ENCODE measurements around the gene KANK4. TPM values are rescaled to one million over a fixed set of nuclear protein-coding genes. Genes with fewer than 3 reads are reported as not detected.

The KANK4 gene
- total RNA-seq, 4 donors from 2014 or later = 28.5 to 48.2 (median 45.7) TPM

GRCh38 chr1:62315387-62315786 is 3.8 kb downstream of the KANK4 start:
- Histone ChIP-seq H3K27me3 (no peaks in the 10 kb centered on the region), H3K9me3 (no peaks in the 10 kb centered on the region), H3K4me1 (peaks cover 0 to 68% (median 0%) of the 10 kb centered on the region in 4 donors), H3K27ac (peak overlapping the region; percentile 41 to 90 (median 78)), H3K36me3 (no peaks in the 10 kb centered on the region), H3K4me3 (no peak overlapping the region)
- TF ChIP-seq CTCF (IDR thresholded peaks at IDR 0.05) (no peak), POLR2A (IDR thresholded peaks at IDR 0.05) (no peak), EP300 (IDR thresholded peaks at IDR 0.05) (no peak)
- WGBS, 2 donors = 68 to 73% methylated on average over 5 of the region's 5 CpGs
- DNase-seq (ENCODE audit: low spot score in 2 of 2) = no peak

- H3K9me3 ChIP-seq = no peaks in the 10 kb centered on the region
- no peak for DNase-seq (ENCODE audit: low spot score in 2 of 2)
Measured at GRCh38 chr1:62314454-62315350, 4.5 kb downstream of the KANK4 start.

GRCh38 chr1:62312698-62313097 is 6.5 kb downstream of the KANK4 start:
- H3K4me1 ChIP-seq = peaks cover 0 to 74% (median 2%) of the 10 kb centered on the region in 4 donors
- no peak for DNase-seq (ENCODE audit: low spot score in 2 of 2)
- WGBS, 2 donors = 35 to 64% methylated on average over 4 of the region's 4 CpGs
- H3K36me3 ChIP-seq = no peaks in the 10 kb centered on the region
- no peak overlapping the region for H3K4me3 ChIP-seq
- TF ChIP-seq CTCF (IDR thresholded peaks at IDR 0.05) (no peak), POLR2A (IDR thresholded peaks at IDR 0.05) (no peak), EP300 (IDR thresholded peaks at IDR 0.05) (no peak)
- H3K27ac ChIP-seq = peak overlapping the region in 2 of 4 donors; percentile 67 to 90
- H3K9me3 ChIP-seq = no peaks in the 10 kb centered on the region
- no peaks in the 10 kb centered on the region for H3K27me3 ChIP-seq

More at GRCh38 chr1:62314454-62315350, 4.5 kb downstream of the KANK4 start:
- peak in 1 of 2 donors; percentile 20 for TF ChIP-seq POLR2A (IDR thresholded peaks at IDR 0.05)
- TF ChIP-seq EP300 (IDR thresholded peaks at IDR 0.05) = no peak
- TF ChIP-seq CTCF (IDR thresholded peaks at IDR 0.05) = no peak
- H3K4me3 ChIP-seq = peak overlapping the region in 1 of 4 donors; percentile 11
- H3K27ac ChIP-seq = peak overlapping the region; percentile 41 to 90 (median 78)
- no peaks in the 10 kb centered on the region for H3K36me3 ChIP-seq
- H3K27me3 ChIP-seq = no peaks in the 10 kb centered on the region
- H3K4me1 ChIP-seq = peaks cover 0 to 75% (median 2%) of the 10 kb centered on the region in 4 donors
- 44 to 52% methylated on average over 16 of the region's 16 CpGs for WGBS, 2 donors

- Histone ChIP-seq H3K27ac (peak overlapping the region in 2 of 4 donors; percentile 76 to 90), H3K4me1 (peaks cover 0 to 66% (median 2%) of the 10 kb centered on the region in 4 donors), H3K9me3 (no peaks in the 10 kb centered on the region), H3K36me3 (no peaks in the 10 kb centered on the region), H3K4me3 (no peak overlapping the region), H3K27me3 (no peaks in the 10 kb centered on the region)
- no peak for DNase-seq (ENCODE audit: low spot score in 2 of 2)
- no peak for TF ChIP-seq POLR2A (IDR thresholded peaks at IDR 0.05)
- no peak for TF ChIP-seq EP300 (IDR thresholded peaks at IDR 0.05)
- no peak for TF ChIP-seq CTCF (IDR thresholded peaks at IDR 0.05)
- 70 to 76% methylated on average over 6 of the region's 6 CpGs for WGBS, 2 donors
Measured at GRCh38 chr1:62311473-62311943, 7.7 kb downstream of the KANK4 start.

- Histone ChIP-seq H3K27me3 (no peaks in the 10 kb centered on the region), H3K9me3 (no peaks in the 10 kb centered on the region), H3K27ac (peak overlapping the region in 3 of 4 donors; percentile 62 to 90 (median 76)), H3K4me1 (peaks cover 0 to 70% (median 2%) of the 10 kb centered on the region in 4 donors), H3K36me3 (no peaks in the 10 kb centered on the region), H3K4me3 (no peak overlapping the region)
- no peak for DNase-seq (ENCODE audit: low spot score in 2 of 2)
- TF ChIP-seq CTCF (IDR thresholded peaks at IDR 0.05) (no peak), POLR2A (IDR thresholded peaks at IDR 0.05) (no peak), EP300 (IDR thresholded peaks at IDR 0.05) (peak in 1 of 2 donors; percentile 17)
- WGBS, 2 donors = 49 to 60% methylated on average over 7 of the region's 7 CpGs
Measured at GRCh38 chr1:62309906-62310305, 9.3 kb downstream of the KANK4 start.
